ENCODE results near the gene PLAGL1. TPM values are rescaled to one million over a fixed set of nuclear protein-coding genes. Genes with fewer than 3 reads are reported as not detected.
"Not testable (repeated sequence)": the region's sequence is repeated elsewhere in the genome, so short reads cannot be mapped to it uniquely, and the experiment has no call there.

PLAGL1 gene
- total RNA-seq, 1 donor from 2014 or later, result 6.1 TPM

GRCh38 chr6:143941852-143942627 is 66.0 kb downstream of the PLAGL1 start:
- peak in 1 of 2 donors; percentile 17 for DNase-seq (ENCODE audit: low spot score in 2 of 2)
- FAIRE-seq, result no peak

DNA sequence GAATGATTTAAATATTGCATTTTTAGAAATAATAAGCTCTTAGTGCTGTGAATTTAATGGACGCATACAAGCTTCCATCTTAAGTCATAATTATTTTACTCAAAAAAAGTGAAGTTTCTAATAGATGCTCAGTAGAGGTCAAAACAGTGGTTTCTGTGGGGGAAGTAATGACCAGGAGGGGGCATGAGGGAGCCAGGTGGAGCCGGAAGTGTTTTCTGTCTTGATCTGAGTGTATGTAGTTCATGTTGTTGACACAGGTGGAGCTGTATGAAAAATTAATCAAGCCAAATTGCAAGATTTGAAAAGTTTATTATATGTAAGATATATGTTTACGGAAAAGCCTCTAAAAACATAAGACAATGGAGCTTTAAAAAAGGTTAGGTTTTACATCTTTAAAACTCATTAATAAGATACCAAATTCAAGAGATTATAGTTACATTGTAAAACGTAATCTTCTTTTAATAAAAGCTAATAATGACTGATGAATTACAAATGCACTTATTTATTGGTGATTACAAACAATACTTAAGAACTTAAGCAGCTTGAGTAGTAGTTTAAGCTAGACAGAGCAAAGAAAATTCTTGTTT is 68.0 kb downstream of the PLAGL1 start:
- DNase-seq (ENCODE audit: low spot score in 2 of 2) (peak in 1 of 2 donors; percentile 14), FAIRE-seq (no peak)

DNA sequence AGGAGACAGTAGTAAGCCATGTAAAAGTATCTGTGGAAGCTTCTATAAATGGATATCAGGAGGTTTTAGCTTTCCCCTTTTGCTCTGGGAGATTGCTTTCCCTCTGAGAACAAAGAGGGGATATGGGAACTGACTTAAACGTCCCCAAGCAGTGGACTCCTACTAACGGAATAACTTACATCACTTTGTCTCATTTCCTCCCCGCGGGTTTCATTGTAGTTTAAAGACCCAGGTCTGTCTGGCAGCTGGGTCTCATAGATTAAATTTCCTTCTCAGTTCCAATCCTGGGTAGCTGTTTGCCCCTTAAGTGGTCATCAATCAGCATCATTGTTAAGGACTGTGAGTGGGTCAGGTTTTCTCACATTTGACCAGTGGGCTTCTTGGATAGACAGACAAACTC is 68.7 kb downstream of the PLAGL1 start:
- no peak for FAIRE-seq

DNA sequence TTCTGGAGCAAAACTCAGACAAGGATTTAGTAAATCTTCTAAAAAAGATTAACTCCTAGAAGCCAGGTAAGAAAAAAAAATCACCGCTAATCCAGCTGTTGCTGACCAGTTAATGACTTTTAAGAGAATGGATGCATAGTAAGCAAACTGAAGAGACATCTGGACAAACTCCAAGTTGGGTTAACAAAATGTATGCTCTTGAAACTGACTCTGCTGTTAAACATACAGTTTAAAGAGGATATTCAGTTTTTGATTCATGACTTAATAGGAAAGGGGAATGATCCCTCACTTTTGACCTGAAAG is 70.4 kb downstream of the PLAGL1 start:
- FAIRE-seq (no peak), DNase-seq (ENCODE audit: low spot score in 2 of 2) (no peak)

More for the DNA sequence above, 68.7 kb downstream of the PLAGL1 start:
- no peak for DNase-seq (ENCODE audit: low spot score in 2 of 2)

GRCh38 chr6:143936778-143937667 is 71.0 kb downstream of the PLAGL1 start:
- DNase-seq (ENCODE audit: low spot score in 2 of 2) (no peak), FAIRE-seq (no peak)

DNA sequence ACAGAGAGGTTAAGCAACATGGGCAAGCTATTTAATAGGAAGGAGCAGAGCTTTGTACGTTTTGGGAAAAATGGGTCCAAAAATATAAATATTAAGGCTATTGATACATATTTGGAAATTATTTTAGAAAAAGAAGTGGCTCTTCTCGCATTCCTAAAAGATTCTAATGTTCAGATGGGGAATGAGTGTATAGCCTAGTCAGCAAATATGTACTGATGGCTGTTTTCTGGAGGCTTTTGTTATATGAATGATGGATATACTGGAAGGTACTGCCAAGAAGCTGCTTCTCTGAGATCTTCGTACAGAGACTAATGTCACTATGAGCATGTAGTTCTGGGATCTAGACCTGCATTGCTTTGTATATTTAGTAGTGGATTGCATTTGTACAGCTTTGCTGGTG is 71.7 kb downstream of the PLAGL1 start:
- DNase-seq (ENCODE audit: low spot score in 2 of 2) (no peak), FAIRE-seq (no peak)

DNA sequence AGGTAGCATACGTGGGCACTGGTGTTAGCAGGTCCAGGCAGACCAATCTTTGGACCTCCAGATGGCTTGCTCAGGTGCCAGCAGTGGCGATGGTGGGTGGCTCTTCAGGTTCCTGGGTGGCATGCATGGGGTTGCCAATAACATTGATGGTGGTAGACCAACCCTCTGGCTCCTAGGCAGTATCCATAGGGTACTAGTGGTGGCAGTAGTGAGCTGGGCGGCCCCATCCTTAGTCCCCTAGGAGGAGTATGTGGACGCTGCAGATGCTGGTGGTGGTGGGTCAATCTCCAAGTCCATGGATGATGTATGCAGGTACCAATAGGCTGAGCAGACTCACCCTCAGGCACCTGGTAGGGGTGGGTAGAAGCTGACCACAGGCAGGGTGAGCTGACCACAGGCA is 73.2 kb downstream of the PLAGL1 start:
- DNase-seq (ENCODE audit: low spot score in 2 of 2) (no peak), FAIRE-seq (no peak)

GRCh38 chr6:143934331-143934730 is 73.7 kb downstream of the PLAGL1 start:
- DNase-seq (ENCODE audit: low spot score in 2 of 2) (no peak), FAIRE-seq (no peak)

DNA sequence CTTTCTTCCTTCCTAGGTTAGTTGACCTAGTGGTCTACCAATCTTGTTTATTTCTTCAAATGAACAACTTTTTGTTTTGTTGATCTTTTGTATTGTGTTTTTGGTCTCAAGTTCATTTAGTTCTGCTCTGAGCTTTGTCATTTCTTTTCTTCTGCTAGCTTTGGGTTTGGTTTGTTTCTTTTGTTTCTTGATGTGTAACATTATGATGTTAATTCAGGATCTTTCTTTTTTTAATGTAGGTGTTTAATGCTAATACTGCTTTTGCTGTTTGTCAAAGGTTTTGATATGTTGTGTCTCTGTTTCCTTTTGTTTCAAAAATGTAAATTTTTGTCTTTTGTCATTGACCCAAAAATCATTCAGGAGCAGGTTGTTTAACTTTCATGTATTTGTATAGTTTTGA is 78.1 kb downstream of the PLAGL1 start:
- DNase-seq (ENCODE audit: low spot score in 2 of 2) (no peak), FAIRE-seq (no peak)

DNA sequence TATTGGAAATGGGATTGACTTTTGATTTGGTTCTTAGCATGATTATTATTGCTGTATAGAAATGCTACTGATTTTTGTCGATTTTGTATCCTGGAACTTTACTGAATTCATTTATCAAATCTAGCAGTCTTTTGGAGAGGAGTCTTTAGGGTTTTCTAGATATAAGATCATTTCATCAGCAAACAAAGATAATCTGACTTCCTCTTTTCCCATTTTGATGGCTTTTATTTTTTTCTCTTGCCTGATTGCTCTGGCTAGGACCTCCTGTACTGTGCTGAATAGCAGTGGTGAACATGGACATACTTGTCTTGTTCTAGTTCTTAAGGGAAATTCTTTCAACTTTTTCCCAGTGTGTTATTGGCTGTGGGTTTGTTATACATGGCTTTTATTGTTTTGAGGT is 79.2 kb downstream of the PLAGL1 start:
- FAIRE-seq, result no peak

DNA sequence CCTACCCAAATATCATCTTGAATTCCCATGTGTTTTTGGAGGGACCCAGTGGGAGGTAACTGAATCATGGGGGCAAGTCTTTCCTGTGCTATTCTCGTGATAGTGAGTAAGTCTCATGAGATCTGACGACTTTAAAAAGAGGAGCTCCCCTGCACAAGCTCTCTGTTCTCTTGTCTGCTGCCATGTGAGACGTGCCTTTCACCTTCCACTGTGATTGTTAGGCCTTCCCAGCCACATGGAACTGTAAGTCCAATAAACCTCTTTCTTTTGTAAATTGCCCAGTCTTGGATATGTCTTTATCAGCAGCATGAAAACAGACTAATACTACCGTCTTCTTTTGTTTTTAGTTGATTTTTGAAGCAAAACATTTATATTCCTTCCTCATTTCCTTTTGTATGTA is 91.0 kb downstream of the PLAGL1 start:
- FAIRE-seq; DNase-seq (ENCODE audit: low spot score in 2 of 2): not testable (repeated sequence)

More for the DNA sequence above, 79.2 kb downstream of the PLAGL1 start:
- no peak for DNase-seq (ENCODE audit: low spot score in 2 of 2)

GRCh38 chr6:143912671-143913070 is 95.4 kb downstream of the PLAGL1 start:
- FAIRE-seq, result no peak

DNA sequence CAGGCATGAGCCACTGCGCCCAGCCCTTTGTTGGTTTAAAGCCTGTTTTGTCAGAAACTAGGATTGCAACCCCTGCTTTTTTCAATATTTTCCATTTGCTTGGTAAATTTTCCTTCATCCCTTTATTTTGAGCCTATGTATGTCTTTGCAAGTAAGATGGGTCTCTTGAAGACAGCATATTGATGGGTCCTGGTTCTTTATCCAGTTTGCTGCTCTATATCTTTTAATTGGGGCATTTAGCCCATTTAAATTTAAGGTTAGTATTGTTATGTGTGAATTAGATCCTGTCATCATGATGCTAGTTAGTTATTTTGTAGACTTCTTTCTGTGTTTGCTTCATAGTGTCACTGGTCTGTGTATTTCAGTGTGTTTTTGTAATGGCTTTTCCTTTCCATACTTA is 97.0 kb downstream of the PLAGL1 start:
- DNase-seq (ENCODE audit: low spot score in 2 of 2), result no peak
- FAIRE-seq, result no peak

More at GRCh38 chr6:143912671-143913070, 95.4 kb downstream of the PLAGL1 start:
- no peak for DNase-seq (ENCODE audit: low spot score in 2 of 2)

DNA sequence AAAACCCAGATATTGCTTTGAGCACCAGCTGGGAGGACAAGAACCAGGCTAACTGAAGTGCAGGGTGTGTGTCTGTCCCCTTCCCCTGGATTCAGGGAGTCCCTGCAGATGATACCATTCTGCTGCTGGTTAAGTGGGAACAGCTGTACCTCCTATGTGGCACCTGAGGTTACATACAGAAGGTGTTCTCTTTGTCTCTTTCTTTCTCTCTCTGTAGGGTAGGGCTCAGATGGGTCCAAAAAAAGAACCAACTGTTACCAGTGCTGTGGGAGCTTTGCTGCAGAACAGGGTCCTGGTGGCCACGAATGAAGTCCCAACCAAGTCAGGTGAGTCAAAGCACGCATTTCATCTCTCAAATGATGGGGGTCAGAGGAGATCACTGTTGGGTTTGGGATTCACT is 105.2 kb downstream of the PLAGL1 start:
- FAIRE-seq (no peak), DNase-seq (ENCODE audit: low spot score in 2 of 2) (no peak)

DNA sequence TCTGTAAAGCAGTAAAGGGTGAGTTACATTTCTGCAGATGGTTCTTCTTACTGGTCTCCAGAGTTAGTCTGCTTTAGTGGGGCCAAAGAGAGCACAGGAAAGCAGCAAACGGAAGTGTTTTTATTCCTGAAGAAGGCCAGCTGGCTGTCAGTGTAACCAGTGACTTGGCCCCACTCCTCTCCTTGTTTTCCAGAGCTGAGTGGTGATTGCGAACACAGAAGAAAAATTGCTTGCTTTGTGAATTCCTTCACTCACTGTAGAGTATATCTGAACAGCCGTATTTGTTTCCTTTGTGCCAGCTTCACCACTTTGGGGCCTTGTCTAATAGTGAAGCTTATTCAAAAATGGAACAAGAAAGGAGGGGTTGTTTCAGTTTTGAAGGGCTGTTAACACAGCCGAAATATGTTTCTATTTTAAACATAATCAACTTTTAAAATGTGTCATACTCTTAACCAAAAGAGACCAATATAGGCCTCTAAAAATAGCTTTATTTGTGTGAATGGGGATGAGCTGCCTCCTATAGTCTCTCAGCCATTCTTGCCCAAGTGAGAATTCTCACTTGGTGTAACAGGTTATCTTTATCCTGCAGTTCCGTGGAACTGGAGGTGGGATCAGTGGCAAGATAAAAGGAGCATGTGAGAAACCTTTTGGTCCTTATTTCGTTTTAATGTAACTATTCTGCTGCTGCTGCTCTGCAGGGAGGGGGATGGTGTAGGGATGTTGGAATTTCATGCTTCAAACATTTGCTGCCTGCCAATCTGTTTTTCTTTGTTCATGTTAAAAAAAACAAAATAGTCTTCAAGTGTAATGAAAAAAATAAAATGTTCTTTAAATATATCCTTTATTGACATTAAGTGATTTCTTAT is 105.9 kb downstream of the PLAGL1 start:
- no peak for DNase-seq (ENCODE audit: low spot score in 2 of 2)
- FAIRE-seq, result no peak

DNA sequence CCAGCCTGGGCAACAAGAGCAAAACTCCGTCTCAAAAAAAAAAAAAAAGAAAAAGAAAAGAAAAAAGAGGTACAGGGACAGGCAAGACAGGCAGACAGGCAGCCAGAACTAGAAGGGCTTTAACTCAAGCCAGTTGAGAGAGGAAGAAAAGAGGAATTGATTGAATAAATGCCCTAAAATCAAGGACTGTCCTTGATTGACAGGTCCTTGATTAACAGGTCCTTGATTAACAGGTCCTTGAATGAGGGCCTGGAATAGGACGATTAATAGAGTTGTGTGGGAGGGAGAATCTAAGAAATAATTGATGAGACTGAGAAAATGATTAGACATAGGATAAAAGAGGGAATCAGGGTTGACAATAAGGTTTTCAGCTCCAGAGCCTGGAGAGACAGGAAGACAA is 107.7 kb downstream of the PLAGL1 start:
- FAIRE-seq (no peak), DNase-seq (ENCODE audit: low spot score in 2 of 2) (no peak)

DNA sequence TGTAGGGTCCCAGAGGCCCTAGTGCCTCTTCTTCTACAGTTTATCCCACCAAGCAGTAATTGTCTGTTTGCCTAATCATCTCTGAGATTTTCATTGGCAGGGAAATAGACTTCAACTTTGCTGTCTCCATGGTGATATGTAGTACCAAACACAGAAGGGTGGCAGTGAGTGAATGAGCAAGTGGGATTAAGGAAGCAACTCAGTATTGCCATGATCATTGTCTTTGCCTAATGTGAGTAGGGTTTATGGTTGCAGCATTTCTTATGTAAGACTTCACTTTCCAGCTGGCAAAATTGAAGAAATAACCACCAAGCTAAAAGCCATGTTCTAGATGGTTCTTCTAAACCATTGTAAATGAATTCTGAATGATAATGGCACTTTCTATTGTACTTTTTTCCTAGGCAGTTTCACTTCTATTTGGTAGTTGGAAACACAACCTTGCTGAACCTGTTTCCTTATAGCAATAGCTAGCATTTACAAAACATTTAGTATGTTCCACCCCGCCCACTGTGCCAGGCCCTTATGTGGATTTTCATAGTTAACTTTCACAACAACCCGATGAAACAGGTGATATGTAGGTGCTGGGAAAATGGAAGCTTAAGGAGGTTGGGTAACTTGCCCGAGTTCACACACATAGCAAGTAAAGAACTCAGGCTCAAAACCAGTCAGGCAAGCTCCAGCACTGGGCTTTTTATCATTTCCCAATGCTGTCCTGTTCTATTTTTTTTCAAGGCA is 111.8 kb downstream of the PLAGL1 start:
- FAIRE-seq (no peak), DNase-seq (ENCODE audit: low spot score in 2 of 2) (no peak)

GRCh38 chr6:143894655-143895054 is 113.4 kb downstream of the PLAGL1 start:
- FAIRE-seq, result peak; percentile 26
- DNase-seq (ENCODE audit: low spot score in 2 of 2), result no peak

All from frontal cortex (tissue), 4 donors.